Liver (tissue), 9 donors: Measurements from ENCODE around the gene TMEM135. TPM values are rescaled to one million over a fixed set of nuclear protein-coding genes. Genes with fewer than 3 reads are reported as not detected.

Experiments used
- DNase-seq: peaks from one replicate; pipeline ENCODE4 v3.0.0-alpha.2; 2017; ENCODE audit warnings: low spot score
- H3K27ac ChIP-seq, 2 donors: one replicate each; pipeline ENCODE4 v1.7.0; 2013; ENCODE audit warnings: inconsistent platforms in 2 of 2, low read length in 2 of 2, control low read depth in 1 of 2, low read depth in 1 of 2, mild to moderate bottlenecking in 1 of 2
- H3K27me3 ChIP-seq, 4 donors: one replicate each; pipeline versions ENCODE4 v1.6.1 to v1.7.0; 2013; ENCODE audit warnings: low read length in 3 of 4, inconsistent platforms in 1 of 4, mild to moderate bottlenecking in 1 of 4, moderate library complexity in 1 of 4; ENCODE audit not compliant: control insufficient read depth in 4 of 4, insufficient read depth in 4 of 4
- H3K36me3 ChIP-seq, 4 donors: one replicate each; pipeline versions ENCODE4 v1.6.1 to v1.7.0; 2013; ENCODE audit warnings: low read length in 3 of 4, mild to moderate bottlenecking in 3 of 4, low read depth in 1 of 4, moderate library complexity in 1 of 4; ENCODE audit not compliant: control insufficient read depth in 4 of 4, insufficient read depth in 3 of 4
- H3K4me1 ChIP-seq, 4 donors: one replicate each; pipeline versions ENCODE4 v1.6.1 to v1.7.0; 2013; ENCODE audit warnings: low read length in 3 of 4, mild to moderate bottlenecking in 3 of 4, moderate library complexity in 1 of 4; ENCODE audit not compliant: control insufficient read depth in 4 of 4, insufficient read depth in 4 of 4
- H3K4me3 ChIP-seq, 3 donors: one replicate each; pipeline versions ENCODE4 v1.6.1 to v1.7.0; 2013; ENCODE audit warnings: low read length in 3 of 3, control low read depth in 1 of 3, low read depth in 1 of 3, mild to moderate bottlenecking in 1 of 3
- H3K9ac ChIP-seq, 2 donors: one replicate each; pipeline ENCODE4 v1.7.0; 2013; ENCODE audit warnings: low read length in 2 of 2, mild to moderate bottlenecking in 2 of 2, moderate library complexity in 2 of 2, control low read depth in 1 of 2, low read depth in 1 of 2
- H3K9me3 ChIP-seq, 4 donors: one replicate each; pipeline versions ENCODE4 v1.6.1 to v1.7.0; 2013; ENCODE audit warnings: low read length in 3 of 4; ENCODE audit not compliant: control insufficient read depth in 4 of 4
- EGR1 ChIP-seq, 2 donors: IDR thresholded peaks; 2 replicates each; pipeline ENCODE4 v1.6.1; 2016 to 2018; ENCODE audit warnings: antibody characterized with exemption in 2 of 2, low read depth in 2 of 2
- FOXA1 ChIP-seq: IDR thresholded peaks from 2 replicates; pipeline ENCODE4 v1.6.1; 2016; ENCODE audit warnings: antibody characterized with exemption
- FOXA2 ChIP-seq: IDR thresholded peaks from 2 replicates; pipeline ENCODE4 v1.6.1; 2016; ENCODE audit warnings: antibody characterized with exemption
- GABPA ChIP-seq, 2 donors: IDR thresholded peaks in 1 of 2; conservative IDR thresholded peaks in 1 of 2; 2 replicates each; pipeline ENCODE4 v1.6.1; 2016; ENCODE audit warnings: antibody characterized with exemption in 2 of 2, mild to moderate bottlenecking in 1 of 2, moderate library complexity in 1 of 2
- HNF4A ChIP-seq, 2 donors: conservative IDR thresholded peaks; 2 replicates each; pipeline ENCODE4 v1.6.1; 2016; ENCODE audit warnings: antibody characterized with exemption in 2 of 2, mild to moderate bottlenecking in 2 of 2
- HNF4G ChIP-seq: IDR thresholded peaks from 2 replicates; pipeline ENCODE4 v1.6.1; 2016; ENCODE audit warnings: antibody characterized with exemption
- JUND ChIP-seq, 2 donors: IDR thresholded peaks; 2 replicates each; pipeline ENCODE4 v1.6.1; 2016; ENCODE audit warnings: antibody characterized with exemption in 2 of 2
- NR2F2 ChIP-seq: IDR thresholded peaks from 2 replicates; pipeline ENCODE4 v1.6.1; 2016; ENCODE audit warnings: antibody characterized with exemption
- RAD21 ChIP-seq, 2 donors: IDR thresholded peaks; 2 replicates each; pipeline ENCODE4 v1.6.1; 2016; ENCODE audit warnings: antibody characterized with exemption in 2 of 2, mild to moderate bottlenecking in 2 of 2
- RXRA ChIP-seq, 2 donors: IDR thresholded peaks; 2 replicates each; pipeline ENCODE4 v1.6.1; 2017 to 2018; ENCODE audit warnings: antibody characterized with exemption in 2 of 2, mild to moderate bottlenecking in 1 of 2
- SP1 ChIP-seq: IDR thresholded peaks from 2 replicates; pipeline ENCODE4 v1.6.1; 2018; ENCODE audit warnings: antibody characterized with exemption, mild to moderate bottlenecking
- TAF1 ChIP-seq: conservative IDR thresholded peaks from 2 replicates; pipeline ENCODE4 v1.6.1; 2016; ENCODE audit warnings: antibody characterized with exemption, mild to moderate bottlenecking
- YY1 ChIP-seq: IDR thresholded peaks from 2 replicates; pipeline ENCODE4 v1.6.1; 2016; ENCODE audit warnings: antibody characterized with exemption, mild to moderate bottlenecking
- WGBS: extraction: QIAGEN DNeasy Blood & Tissue Kit; methylation state at CpG from one replicate; pipeline ENCODE4 v1.1.7; 2013; 5-methylcytosine and 5-hydroxymethylcytosine counted together
- polyA plus RNA-seq, 2 donors: library from polyadenylated mRNA; stranded (reverse) in 1 of 2; unstranded in 1 of 2; fragments of 200-250 nt in 1 of 2; fragments of >200 nt in 1 of 2; fragmentation: Nextera tagmentation in 1 of 2; extraction: Ambion mirVana in 1 of 2; gene quantifications; one replicate each; pipeline versions ENCODE4 v1.2.1 to v1.2.3, GENCODE V29; 2013 to 2015
- total RNA-seq, 2 donors: library from RNA; depleted of rRNA; stranded (reverse); fragments of >200 nt; gene quantifications; one replicate each; pipeline ENCODE4 v1.2.3, GENCODE V29; 2014
- TF ChIP-seq, protein P1 (sequence below): IDR thresholded peaks from 2 replicates; pipeline ENCODE4 v1.6.1; 2016; ENCODE audit warnings: antibody characterized with exemption
- TF ChIP-seq, protein P2 (sequence below): IDR thresholded peaks from 2 replicates; pipeline ENCODE4 v1.6.1; 2016; ENCODE audit warnings: antibody characterized with exemption
- TF ChIP-seq, protein P3 (sequence below): IDR thresholded peaks from 2 replicates; pipeline ENCODE4 v1.6.1; 2016; ENCODE audit warnings: antibody characterized with exemption, mild to moderate bottlenecking
- TF ChIP-seq, protein P4 (sequence below): fragments of 150-350 bp; IDR thresholded peaks from 2 replicates; pipeline ENCODE4 v1.5.1; 2017; ENCODE audit warnings: improper control_type of control experiment, low read depth, low read length; ENCODE audit not compliant: missing input control
- TF ChIP-seq, protein P5 (sequence below): IDR thresholded peaks from 2 replicates; pipeline ENCODE4 v1.6.1; 2016; ENCODE audit warnings: antibody characterized with exemption
- donor health status: healthy.
- donor health status: healthy.
- donor health status: healthy.
- donor health status: healthy.
- donor health status: healthy.

TMEM135 gene
- total and polyA plus RNA-seq, 4 donors: 10.0 to 38.9 (median 23.5) TPM

DNA sequence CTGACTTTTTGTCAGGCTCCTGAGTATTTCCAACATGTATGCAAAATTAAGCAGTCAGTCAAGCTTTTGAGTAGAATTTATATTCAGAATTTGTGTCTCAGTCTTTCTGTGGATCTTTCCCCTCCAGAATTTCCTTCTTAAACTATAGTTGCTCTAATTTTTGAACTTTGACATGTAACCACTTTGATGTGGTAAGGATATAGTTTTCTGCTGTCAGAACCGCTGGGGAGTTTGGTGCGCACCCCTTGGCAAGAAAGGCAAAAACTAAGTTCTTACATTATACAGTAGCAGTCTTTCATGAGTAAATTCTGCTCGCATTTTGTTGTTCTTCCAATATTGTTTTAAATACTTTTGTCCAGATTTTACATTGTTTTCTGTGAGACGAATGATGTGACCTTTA, 105.9 kb downstream of the TMEM135 start:
- no peaks in the 10 kb centered on the region for H3K27me3 ChIP-seq
- H3K9ac ChIP-seq: no peak overlapping the region
- no peak overlapping the region for H3K4me3 ChIP-seq
- H3K4me1 ChIP-seq: peaks cover 0 to 1% (median 0%) of the 10 kb centered on the region in 4 donors
- TF ChIP-seq JUND (IDR thresholded peaks at IDR 0.05) (no peak), GABPA (IDR thresholded peaks at IDR 0.05 in 1 of 2, conservative IDR thresholded peaks at IDR 0.05 in 1 of 2) (no peak), FOXA1 (no peak), RAD21 (IDR thresholded peaks at IDR 0.05) (no peak), HNF4A (conservative IDR thresholded peaks at IDR 0.05) (no peak), HNF4G (no peak), YY1 (no peak), RXRA (IDR thresholded peaks at IDR 0.05) (no peak), NR2F2 (no peak), EGR1 (IDR thresholded peaks at IDR 0.05; ENCODE audit: low read depth in 2 of 2) (no peak), TAF1 (no peak), SP1 (no peak), FOXA2 (no peak)
- TF ChIP-seq, protein P1, sequence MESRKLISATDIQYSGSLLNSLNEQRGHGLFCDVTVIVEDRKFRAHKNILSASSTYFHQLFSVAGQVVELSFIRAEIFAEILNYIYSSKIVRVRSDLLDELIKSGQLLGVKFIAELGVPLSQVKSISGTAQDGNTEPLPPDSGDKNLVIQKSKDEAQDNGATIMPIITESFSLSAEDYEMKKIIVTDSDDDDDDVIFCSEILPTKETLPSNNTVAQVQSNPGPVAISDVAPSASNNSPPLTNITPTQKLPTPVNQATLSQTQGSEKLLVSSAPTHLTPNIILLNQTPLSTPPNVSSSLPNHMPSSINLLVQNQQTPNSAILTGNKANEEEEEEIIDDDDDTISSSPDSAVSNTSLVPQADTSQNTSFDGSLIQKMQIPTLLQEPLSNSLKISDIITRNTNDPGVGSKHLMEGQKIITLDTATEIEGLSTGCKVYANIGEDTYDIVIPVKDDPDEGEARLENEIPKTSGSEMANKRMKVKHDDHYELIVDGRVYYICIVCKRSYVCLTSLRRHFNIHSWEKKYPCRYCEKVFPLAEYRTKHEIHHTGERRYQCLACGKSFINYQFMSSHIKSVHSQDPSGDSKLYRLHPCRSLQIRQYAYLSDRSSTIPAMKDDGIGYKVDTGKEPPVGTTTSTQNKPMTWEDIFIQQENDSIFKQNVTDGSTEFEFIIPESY: no peak
- TF ChIP-seq, protein P2, sequence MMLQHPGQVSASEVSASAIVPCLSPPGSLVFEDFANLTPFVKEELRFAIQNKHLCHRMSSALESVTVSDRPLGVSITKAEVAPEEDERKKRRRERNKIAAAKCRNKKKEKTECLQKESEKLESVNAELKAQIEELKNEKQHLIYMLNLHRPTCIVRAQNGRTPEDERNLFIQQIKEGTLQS: no peak
- TF ChIP-seq, protein P3, sequence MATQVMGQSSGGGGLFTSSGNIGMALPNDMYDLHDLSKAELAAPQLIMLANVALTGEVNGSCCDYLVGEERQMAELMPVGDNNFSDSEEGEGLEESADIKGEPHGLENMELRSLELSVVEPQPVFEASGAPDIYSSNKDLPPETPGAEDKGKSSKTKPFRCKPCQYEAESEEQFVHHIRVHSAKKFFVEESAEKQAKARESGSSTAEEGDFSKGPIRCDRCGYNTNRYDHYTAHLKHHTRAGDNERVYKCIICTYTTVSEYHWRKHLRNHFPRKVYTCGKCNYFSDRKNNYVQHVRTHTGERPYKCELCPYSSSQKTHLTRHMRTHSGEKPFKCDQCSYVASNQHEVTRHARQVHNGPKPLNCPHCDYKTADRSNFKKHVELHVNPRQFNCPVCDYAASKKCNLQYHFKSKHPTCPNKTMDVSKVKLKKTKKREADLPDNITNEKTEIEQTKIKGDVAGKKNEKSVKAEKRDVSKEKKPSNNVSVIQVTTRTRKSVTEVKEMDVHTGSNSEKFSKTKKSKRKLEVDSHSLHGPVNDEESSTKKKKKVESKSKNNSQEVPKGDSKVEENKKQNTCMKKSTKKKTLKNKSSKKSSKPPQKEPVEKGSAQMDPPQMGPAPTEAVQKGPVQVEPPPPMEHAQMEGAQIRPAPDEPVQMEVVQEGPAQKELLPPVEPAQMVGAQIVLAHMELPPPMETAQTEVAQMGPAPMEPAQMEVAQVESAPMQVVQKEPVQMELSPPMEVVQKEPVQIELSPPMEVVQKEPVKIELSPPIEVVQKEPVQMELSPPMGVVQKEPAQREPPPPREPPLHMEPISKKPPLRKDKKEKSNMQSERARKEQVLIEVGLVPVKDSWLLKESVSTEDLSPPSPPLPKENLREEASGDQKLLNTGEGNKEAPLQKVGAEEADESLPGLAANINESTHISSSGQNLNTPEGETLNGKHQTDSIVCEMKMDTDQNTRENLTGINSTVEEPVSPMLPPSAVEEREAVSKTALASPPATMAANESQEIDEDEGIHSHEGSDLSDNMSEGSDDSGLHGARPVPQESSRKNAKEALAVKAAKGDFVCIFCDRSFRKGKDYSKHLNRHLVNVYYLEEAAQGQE: no peak
- TF ChIP-seq, protein P4, sequence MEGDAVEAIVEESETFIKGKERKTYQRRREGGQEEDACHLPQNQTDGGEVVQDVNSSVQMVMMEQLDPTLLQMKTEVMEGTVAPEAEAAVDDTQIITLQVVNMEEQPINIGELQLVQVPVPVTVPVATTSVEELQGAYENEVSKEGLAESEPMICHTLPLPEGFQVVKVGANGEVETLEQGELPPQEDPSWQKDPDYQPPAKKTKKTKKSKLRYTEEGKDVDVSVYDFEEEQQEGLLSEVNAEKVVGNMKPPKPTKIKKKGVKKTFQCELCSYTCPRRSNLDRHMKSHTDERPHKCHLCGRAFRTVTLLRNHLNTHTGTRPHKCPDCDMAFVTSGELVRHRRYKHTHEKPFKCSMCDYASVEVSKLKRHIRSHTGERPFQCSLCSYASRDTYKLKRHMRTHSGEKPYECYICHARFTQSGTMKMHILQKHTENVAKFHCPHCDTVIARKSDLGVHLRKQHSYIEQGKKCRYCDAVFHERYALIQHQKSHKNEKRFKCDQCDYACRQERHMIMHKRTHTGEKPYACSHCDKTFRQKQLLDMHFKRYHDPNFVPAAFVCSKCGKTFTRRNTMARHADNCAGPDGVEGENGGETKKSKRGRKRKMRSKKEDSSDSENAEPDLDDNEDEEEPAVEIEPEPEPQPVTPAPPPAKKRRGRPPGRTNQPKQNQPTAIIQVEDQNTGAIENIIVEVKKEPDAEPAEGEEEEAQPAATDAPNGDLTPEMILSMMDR: no peak
- H3K36me3 ChIP-seq: peaks cover 0 to 2% (median 0%) of the 10 kb centered on the region in 4 donors
- H3K9me3 ChIP-seq: peaks cover 0 to 6% (median 2%) of the 10 kb centered on the region in 4 donors
- no peak for DNase-seq
- WGBS: 72% methylated on average over 4 of the region's 4 CpGs
- no peak overlapping the region for H3K27ac ChIP-seq

DNA sequence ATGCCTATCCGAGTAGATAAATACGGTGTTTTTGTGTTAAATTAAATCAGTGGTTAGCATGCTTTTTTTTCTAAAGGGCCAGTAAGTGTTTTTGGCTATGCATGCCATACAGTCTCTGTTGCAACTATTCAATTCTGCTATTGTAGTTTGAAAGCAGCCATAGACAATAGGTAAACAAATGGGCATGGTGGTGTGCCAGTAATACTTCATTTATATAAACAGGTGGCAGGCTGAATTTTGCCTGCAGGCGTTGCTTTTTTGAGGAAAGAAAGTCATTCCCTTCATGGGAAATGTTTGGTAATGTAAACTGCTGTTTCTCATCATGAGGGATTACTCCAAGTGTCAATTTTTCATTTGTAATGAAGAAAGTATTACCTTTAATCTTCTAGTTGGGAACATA, 106.5 kb downstream of the TMEM135 start:
- peaks cover 0 to 2% (median 0%) of the 10 kb centered on the region in 4 donors for H3K9me3 ChIP-seq
- H3K4me3 ChIP-seq: no peak overlapping the region
- H3K27ac ChIP-seq: no peak overlapping the region
- no peaks in the 10 kb centered on the region for H3K36me3 ChIP-seq
- H3K27me3 ChIP-seq: no peaks in the 10 kb centered on the region
- no peak overlapping the region for H3K9ac ChIP-seq
- WGBS: 88% methylated on average over 3 of the region's 3 CpGs
- peaks cover 0 to 1% (median 0%) of the 10 kb centered on the region in 4 donors for H3K4me1 ChIP-seq
- no peak for DNase-seq
- TF ChIP-seq SP1: no peak
- no peak for TF ChIP-seq FOXA2
- no peak for TF ChIP-seq HNF4A (conservative IDR thresholded peaks at IDR 0.05)
- TF ChIP-seq JUND (IDR thresholded peaks at IDR 0.05): no peak
- TF ChIP-seq HNF4G: no peak
- TF ChIP-seq YY1: no peak
- TF ChIP-seq, protein P1: no peak
- TF ChIP-seq, protein P3: no peak
- TF ChIP-seq, protein P5, sequence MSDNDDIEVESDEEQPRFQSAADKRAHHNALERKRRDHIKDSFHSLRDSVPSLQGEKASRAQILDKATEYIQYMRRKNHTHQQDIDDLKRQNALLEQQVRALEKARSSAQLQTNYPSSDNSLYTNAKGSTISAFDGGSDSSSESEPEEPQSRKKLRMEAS: no peak
- no peak for TF ChIP-seq RAD21 (IDR thresholded peaks at IDR 0.05)
- no peak for TF ChIP-seq RXRA (IDR thresholded peaks at IDR 0.05)
